H1 (cell line): Measurements from ENCODE around the gene RMDN2. TPM values are rescaled to one million over a fixed set of nuclear protein-coding genes. Genes with fewer than 3 reads are reported as not detected.

Experiments used
- CTCF ChIA-PET: fragments of 300-600 bp; sonication (Branson Sonifier 250); formaldehyde crosslinking; loops from one replicate; lab custom pipeline; 2021; ENCODE audit not compliant: partially characterized antibody; lab: Charles Lee
- POLR2A ChIA-PET: fragments of 300-600 bp; sonication (Branson Sonifier 250); formaldehyde crosslinking; loops from one replicate; lab custom pipeline; 2021; ENCODE audit warnings: inconsistent platforms; ENCODE audit not compliant: partially characterized antibody; lab: Charles Lee
- DNase-seq, 2 experiments: peaks; one replicate each; pipeline versions ENCODE4 v3.0.0 to v3.0.0-alpha.2; 2010 to 2022; ENCODE audit warnings: low spot score in 2 of 2, low read depth in 1 of 2, mixed read lengths in 1 of 2
- FAIRE-seq: peaks from 2 replicates; lab custom pipeline; 2011; peaks lifted over from hg19 to GRCh38; lab: Jason Lieb, UNC
- H2AFZ ChIP-seq: 2 replicates; pipeline ENCODE4 v1.8.1; 2012; ENCODE audit warnings: low read length, inconsistent platforms
- H2AK5ac ChIP-seq: 2 replicates; pipeline ENCODE4 v1.6.1; 2013; ENCODE audit warnings: low read depth, low read length
- H2BK120ac ChIP-seq: replicated peaks from 2 replicates; pipeline ENCODE3; 2013; ENCODE audit warnings: low read depth, low read length, inconsistent platforms
- H2BK12ac ChIP-seq: 2 replicates; pipeline ENCODE4 v1.6.1; 2013; ENCODE audit warnings: low read depth, low read length
- H2BK15ac ChIP-seq: 2 replicates; pipeline ENCODE4 v1.6.1; 2013; ENCODE audit warnings: low read length
- H2BK20ac ChIP-seq: 2 replicates; pipeline ENCODE4 v1.6.1; 2013; ENCODE audit warnings: low read length
- H2BK5ac ChIP-seq: 2 replicates; pipeline ENCODE4 v1.6.1; 2013; ENCODE audit warnings: low read depth, low read length
- H3K14ac ChIP-seq: 2 replicates; pipeline ENCODE4 v1.6.1; 2013; ENCODE audit warnings: inconsistent platforms; ENCODE audit not compliant: insufficient read length
- H3K18ac ChIP-seq: 2 replicates; pipeline ENCODE4 v1.6.1; 2013; ENCODE audit warnings: low read length; ENCODE audit errors: extremely low read depth
- H3K23ac ChIP-seq: 2 replicates; pipeline ENCODE4 v1.6.1; 2013; ENCODE audit warnings: inconsistent platforms; ENCODE audit not compliant: insufficient read length
- H3K23me2 ChIP-seq: 2 replicates; pipeline ENCODE4 v1.6.1; 2013; ENCODE audit warnings: low read depth, low read length
- H3K27ac ChIP-seq: 2 replicates; pipeline ENCODE4 v1.6.1; 2011; ENCODE audit warnings: low read depth, low read length, inconsistent platforms
- H3K27me3 ChIP-seq, 4 experiments: replicated peaks in 1 of 4; 1 replicate in 1 of 4; 2 replicates in 3 of 4; pipeline versions ENCODE4 v1.6.1 to v1.8.1; 2011 to 2013; ENCODE audit warnings: low read length in 3 of 4, mild to moderate bottlenecking in 3 of 4, inconsistent platforms in 2 of 4, mixed read lengths in 2 of 4, moderate library complexity in 1 of 4; ENCODE audit not compliant: control insufficient read depth in 3 of 4, insufficient read depth in 3 of 4; ENCODE audit errors: extremely low read depth in 1 of 4
- H3K36me3 ChIP-seq, 4 experiments: 2 replicates each; pipeline versions ENCODE4 v1.6.1 to v1.8.1; 2011 to 2013; ENCODE audit warnings: mild to moderate bottlenecking in 4 of 4, low read length in 3 of 4, moderate library complexity in 2 of 4, control low read depth in 1 of 4, inconsistent platforms in 1 of 4; ENCODE audit not compliant: insufficient read depth in 4 of 4, control insufficient read depth in 2 of 4
- H3K4ac ChIP-seq: replicated peaks from 2 replicates; pipeline ENCODE3; 2013; ENCODE audit warnings: low read length, low read depth, mixed read lengths, inconsistent platforms; ENCODE audit not compliant: insufficient read length
- H3K4me1 ChIP-seq, 4 experiments: replicated peaks in 1 of 4; 1 replicate in 1 of 4; 2 replicates in 3 of 4; pipeline versions ENCODE4 v1.6.1 to v1.8.1; 2011 to 2013; ENCODE audit warnings: low read length in 3 of 4, inconsistent platforms in 2 of 4, mixed read lengths in 1 of 4; ENCODE audit not compliant: insufficient read depth in 4 of 4, control insufficient read depth in 3 of 4
- H3K4me2 ChIP-seq, 2 experiments: 2 replicates each; pipeline versions ENCODE4 v1.6.1 to v1.8.1; 2011 to 2013; ENCODE audit warnings: low read depth in 2 of 2, low read length in 2 of 2, control low read depth in 1 of 2, inconsistent platforms in 1 of 2, mild to moderate bottlenecking in 1 of 2; ENCODE audit not compliant: insufficient read depth in 1 of 2
- H3K4me3 ChIP-seq, 4 experiments: fragments of 200-600, 300-600 bp in 1 of 4; sonication (generic), shearing (Covaris generic), sonication (Bioruptor Twin) in 1 of 4; 2 replicates each; pipeline versions ENCODE4 v1.5.1 to v1.8.1; 2011 to 2016; ENCODE audit warnings: low read length in 4 of 4, low read depth in 3 of 4, control low read depth in 2 of 4, inconsistent platforms in 2 of 4, mild to moderate bottlenecking in 2 of 4, mixed read lengths in 1 of 4, moderate library complexity in 1 of 4; ENCODE audit not compliant: insufficient read depth in 2 of 4; ENCODE audit errors: extremely low read depth in 1 of 4
- H3K56ac ChIP-seq: replicated peaks from 2 replicates; pipeline ENCODE3; 2013; ENCODE audit warnings: low read depth, mild to moderate bottlenecking, mixed read lengths, low read length, inconsistent platforms; ENCODE audit not compliant: insufficient read length
- H3K79me1 ChIP-seq: 2 replicates; pipeline ENCODE4 v1.6.1; 2013; ENCODE audit warnings: low read depth, low read length, control low read depth
- H3K79me2 ChIP-seq, 2 experiments: 2 replicates each; pipeline versions ENCODE4 v1.6.1 to v1.8.1; 2012 to 2013; ENCODE audit warnings: low read length in 2 of 2, mild to moderate bottlenecking in 2 of 2, inconsistent platforms in 1 of 2; ENCODE audit not compliant: insufficient read depth in 2 of 2, control insufficient read depth in 1 of 2
- H3K9ac ChIP-seq, 4 experiments: replicated peaks in 1 of 4; 1 replicate in 1 of 4; 2 replicates in 3 of 4; pipeline versions ENCODE4 v1.6.1 to v1.8.1; 2011 to 2013; ENCODE audit warnings: low read depth in 3 of 4, low read length in 3 of 4, control low read depth in 2 of 4, mild to moderate bottlenecking in 2 of 4, moderate library complexity in 2 of 4, inconsistent platforms in 1 of 4; ENCODE audit errors: extremely low read depth in 1 of 4
- H3K9me3 ChIP-seq, 2 experiments: 2 replicates each; pipeline versions ENCODE4 v1.6.1 to v1.8.1; 2012 to 2013; ENCODE audit warnings: mild to moderate bottlenecking in 2 of 2, moderate library complexity in 2 of 2, control low read depth in 1 of 2, inconsistent platforms in 1 of 2, low read depth in 1 of 2, low read length in 1 of 2, mixed read lengths in 1 of 2; ENCODE audit not compliant: insufficient read depth in 2 of 2
- H4K20me1 ChIP-seq, 2 experiments: replicated peaks in 1 of 2; 2 replicates each; pipeline versions ENCODE3 to v1.8.1; 2011 to 2013; ENCODE audit warnings: inconsistent platforms in 2 of 2, low read length in 2 of 2, mild to moderate bottlenecking in 1 of 2; ENCODE audit not compliant: insufficient read depth in 2 of 2, control insufficient read depth in 1 of 2
- H4K5ac ChIP-seq: 2 replicates; pipeline ENCODE4 v1.6.1; 2013; ENCODE audit warnings: low read length, low read depth, mixed read lengths, inconsistent platforms; ENCODE audit not compliant: insufficient read length
- H4K8ac ChIP-seq: 2 replicates; pipeline ENCODE4 v1.8.0; 2013; ENCODE audit warnings: mild to moderate bottlenecking, moderate library complexity, low read length, inconsistent platforms; ENCODE audit not compliant: insufficient read depth; ENCODE audit errors: extremely low read depth
- H4K91ac ChIP-seq: replicated peaks from 2 replicates; pipeline ENCODE3; 2013; ENCODE audit warnings: low read length, mixed read lengths, inconsistent platforms; ENCODE audit not compliant: insufficient read length
- KDM4A ChIP-seq: IDR thresholded peaks from one replicate; pipeline ENCODE4 v1.7.1; 2012; ENCODE audit warnings: low read depth, mild to moderate bottlenecking, moderate library complexity, low read length, inconsistent platforms; ENCODE audit not compliant: severe bottlenecking
- TCF12 ChIP-seq: IDR thresholded peaks from 2 replicates; pipeline ENCODE4 v1.6.1; 2011; ENCODE audit warnings: low read depth, mild to moderate bottlenecking, low read length
- WGBS, 2 experiments: shearing (Covaris generic) in 1 of 2; methylation state at CpG; one replicate each; pipeline versions ENCODE4 v1.1.6 to v1.1.7; 2013 to 2015; ENCODE audit warnings: low lambda C conversion rate in 2 of 2, mixed read lengths in 2 of 2, inconsistent platforms in 1 of 2, low coverage in 1 of 2, missing lambda C conversion rate in 1 of 2; ENCODE audit not compliant: insufficient replicate concordance in 2 of 2, insufficient coverage in 1 of 2, insufficient read length in 1 of 2; ENCODE audit errors: extremely low coverage in 1 of 2, missing lambda C conversion rate in 1 of 2; 5-methylcytosine and 5-hydroxymethylcytosine counted together
- polyA plus RNA-seq, 7 experiments: library from polyadenylated mRNA; depleted of rRNA in 3 of 7; stranded (reverse) in 5 of 7; unstranded in 2 of 7; fragments of >200 nt in 5 of 7; fragments of 200-250 nt in 2 of 7; gene quantifications; 1 replicate in 5 of 7; 2 replicates in 1 of 7; 4 replicates in 1 of 7; pipeline versions ENCODE4 v1.2.1 to v1.2.3, GENCODE V29; 2011 to 2013; ENCODE audit warnings: missing spikeins in 2 of 7, mixed read lengths in 2 of 7
- total RNA-seq: library from RNA; stranded (reverse); fragmentation: NEBNext Ultra II Directional; extraction: Animal tissue kit (Norgen Biotek cat#: 25700); gene quantifications from 2 replicates; pipeline ENCODE4 v1.2.1, GENCODE V29; 2021

The RMDN2 gene
- total and polyA plus RNA-seq, 2 of the 8 experiments (the other 6 are each of a cell fraction or from before 2014, with no cell fraction given), result 0.53 to 3.0 TPM

DNA sequence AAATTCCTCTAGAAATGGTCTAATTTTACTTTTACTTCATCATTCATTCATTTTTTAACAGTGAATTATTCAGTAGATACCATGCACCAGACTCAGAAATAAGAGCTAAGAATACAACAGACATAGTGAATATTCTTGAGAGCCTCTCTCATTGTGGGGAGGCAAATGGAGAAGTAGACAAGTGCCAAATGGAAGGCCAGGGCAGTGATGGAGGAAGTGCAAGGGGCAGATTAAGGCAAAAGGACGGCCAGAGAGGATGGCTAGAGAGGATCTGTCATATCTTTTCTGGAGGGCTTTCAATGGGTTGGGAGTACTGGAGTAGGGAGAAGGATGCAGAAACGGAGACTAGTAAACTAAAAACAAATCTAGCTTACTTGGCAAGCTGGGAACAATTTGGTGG lies 19.0 kb upstream of the RMDN2 start:
- H3K23me2 ChIP-seq, result no peaks in the 10 kb centered on the region
- H3K23ac ChIP-seq, result no peak overlapping the region
- H2BK20ac ChIP-seq, result no peak overlapping the region
- H4K20me1 ChIP-seq, result no peaks in the 10 kb centered on the region
- H2BK120ac ChIP-seq, result no peak overlapping the region
- H3K56ac ChIP-seq, result no peak overlapping the region
- H3K4me1 ChIP-seq, result peaks cover 0 to 2% (median 0%) of the 10 kb centered on the region in 4 experiments; a peak in 1 of 7 replicates
- H3K79me2 ChIP-seq, result no peaks in the 10 kb centered on the region
- no peaks in the 10 kb centered on the region for H3K9me3 ChIP-seq
- no peak overlapping the region for H3K14ac ChIP-seq
- ChIA-PET CTCF (interaction anchor here (1.0 to 1.8 kb wide), 3 partner anchors 10 to 29 kb away, joined by 3 to 4 read pairs (median 4); no protein-coding TSS in a partner anchor), POLR2A (no interaction called here)
- H3K79me1 ChIP-seq, result no peaks in the 10 kb centered on the region
- no peak overlapping the region for H4K5ac ChIP-seq
- H2AK5ac ChIP-seq, result no peak overlapping the region
- H3K27ac ChIP-seq, result no peak overlapping the region
- H2BK12ac ChIP-seq, result no peak overlapping the region
- no peaks in the 10 kb centered on the region for H3K36me3 ChIP-seq
- no peak overlapping the region for H3K9ac ChIP-seq
- DNase-seq, result no peak
- no peak overlapping the region for H4K8ac ChIP-seq
- WGBS, 2 experiments, result 94% methylated on average over 2 of the region's 2 CpGs; no CpG with 5 or more reads in 1 of the 2 experiments
- H2BK15ac ChIP-seq, result no peak overlapping the region
- no peak overlapping the region for H4K91ac ChIP-seq
- no peak for FAIRE-seq
- H3K18ac ChIP-seq, result no peak overlapping the region
- no peak overlapping the region for H2BK5ac ChIP-seq
- no peak overlapping the region for H3K4ac ChIP-seq
- no peak overlapping the region for H2AFZ ChIP-seq
- no peaks in the 10 kb centered on the region for H3K27me3 ChIP-seq
- no peak overlapping the region for H3K4me3 ChIP-seq
- no peak overlapping the region for H3K4me2 ChIP-seq
- TF ChIP-seq KDM4A (no peak), TCF12 (no peak)
